Smooth muscle cell (in vitro differentiated cells): Measurements from ENCODE around the gene PRSS27. TPM values are rescaled to one million over a fixed set of nuclear protein-coding genes. Genes with fewer than 3 reads are reported as not detected.

Experiments
- DNase-seq: peaks from one replicate; lab custom pipeline; 2025; ENCODE audit not compliant: unreplicated experiment; lab: John Stamatoyannopoulos, UW
- H2AFZ ChIP-seq: fragments of 200-600 bp; sonication (generic); 2 replicates; pipeline ENCODE4 v1.6.0; 2016; ENCODE audit warnings: antibody characterized with exemption, low read depth, mild to moderate bottlenecking
- H3F3A ChIP-seq: fragments of 200-600 bp; sonication (generic); 2 replicates; pipeline ENCODE4 v1.6.0; 2017; ENCODE audit warnings: antibody characterized with exemption, low read depth
- H3K27ac ChIP-seq: fragments of 200-600 bp; sonication (generic); 2 replicates; pipeline ENCODE4 v1.5.1; 2016; ENCODE audit warnings: low read depth, mild to moderate bottlenecking
- H3K27me3 ChIP-seq: fragments of 200-600 bp; sonication (generic); 2 replicates; pipeline ENCODE4 v1.6.1; 2016; ENCODE audit warnings: low read depth, mild to moderate bottlenecking
- H3K36me3 ChIP-seq: fragments of 200-600 bp; sonication (generic); 2 replicates; pipeline ENCODE4 v1.5.1; 2016; ENCODE audit warnings: low read depth
- H3K4me1 ChIP-seq: fragments of 200-600 bp; sonication (generic); 2 replicates; pipeline ENCODE4 v1.5.1; 2016; ENCODE audit warnings: low read depth
- H3K4me2 ChIP-seq: fragments of 200-600 bp; sonication (generic); 2 replicates; pipeline ENCODE4 v1.6.0; 2016; ENCODE audit warnings: mild to moderate bottlenecking
- H3K4me3 ChIP-seq: fragments of 200-600 bp; sonication (generic); 2 replicates; pipeline ENCODE4 v1.5.1; 2016; ENCODE audit warnings: mild to moderate bottlenecking
- H3K79me2 ChIP-seq: fragments of 200-600 bp; sonication (generic); 2 replicates; pipeline ENCODE4 v1.6.0; 2016; ENCODE audit warnings: low read depth, mild to moderate bottlenecking
- H3K9ac ChIP-seq: fragments of 200-600 bp; sonication (generic); 2 replicates; pipeline ENCODE4 v1.6.0; 2016; ENCODE audit warnings: low read depth
- H3K9me3 ChIP-seq: fragments of 200-600 bp; sonication (generic); replicated peaks from 2 replicates; pipeline ENCODE4 v1.5.1; 2016; ENCODE audit warnings: low read depth
- H4K20me1 ChIP-seq: fragments of 200-600 bp; sonication (generic); 2 replicates; pipeline ENCODE4 v1.6.0; 2016; ENCODE audit warnings: low read depth
- WGBS: methylation state at CpG from one replicate; pipeline ENCODE4 v1.1.7; 2016; ENCODE audit warnings: low lambda C conversion rate; 5-methylcytosine and 5-hydroxymethylcytosine counted together
- polyA plus RNA-seq: library from polyadenylated mRNA; unstranded; fragments of >200 nt; fragmentation: Nextera tagmentation; extraction: Ambion mirVana; gene quantifications from 2 replicates; pipeline ENCODE4 v1.2.1, GENCODE V29; 2016
- total RNA-seq: library from RNA; depleted of rRNA; stranded (reverse); fragments of >200 nt; gene quantifications from 2 replicates; pipeline ENCODE4 v1.2.3, GENCODE V29; 2014
- TF ChIP-seq, protein P1 (sequence below): fragments of 200-600 bp; sonication (generic); IDR thresholded peaks from 2 replicates; pipeline ENCODE4 v1.5.1; 2017; ENCODE audit warnings: borderline replicate concordance, mild to moderate bottlenecking, antibody characterized with exemption; ENCODE audit not compliant: insufficient read depth, poor library complexity, severe bottlenecking

The PRSS27 gene
- total and polyA plus RNA-seq, 2 experiments from 2014 or later = 0.63 to 3.3 TPM

DNA sequence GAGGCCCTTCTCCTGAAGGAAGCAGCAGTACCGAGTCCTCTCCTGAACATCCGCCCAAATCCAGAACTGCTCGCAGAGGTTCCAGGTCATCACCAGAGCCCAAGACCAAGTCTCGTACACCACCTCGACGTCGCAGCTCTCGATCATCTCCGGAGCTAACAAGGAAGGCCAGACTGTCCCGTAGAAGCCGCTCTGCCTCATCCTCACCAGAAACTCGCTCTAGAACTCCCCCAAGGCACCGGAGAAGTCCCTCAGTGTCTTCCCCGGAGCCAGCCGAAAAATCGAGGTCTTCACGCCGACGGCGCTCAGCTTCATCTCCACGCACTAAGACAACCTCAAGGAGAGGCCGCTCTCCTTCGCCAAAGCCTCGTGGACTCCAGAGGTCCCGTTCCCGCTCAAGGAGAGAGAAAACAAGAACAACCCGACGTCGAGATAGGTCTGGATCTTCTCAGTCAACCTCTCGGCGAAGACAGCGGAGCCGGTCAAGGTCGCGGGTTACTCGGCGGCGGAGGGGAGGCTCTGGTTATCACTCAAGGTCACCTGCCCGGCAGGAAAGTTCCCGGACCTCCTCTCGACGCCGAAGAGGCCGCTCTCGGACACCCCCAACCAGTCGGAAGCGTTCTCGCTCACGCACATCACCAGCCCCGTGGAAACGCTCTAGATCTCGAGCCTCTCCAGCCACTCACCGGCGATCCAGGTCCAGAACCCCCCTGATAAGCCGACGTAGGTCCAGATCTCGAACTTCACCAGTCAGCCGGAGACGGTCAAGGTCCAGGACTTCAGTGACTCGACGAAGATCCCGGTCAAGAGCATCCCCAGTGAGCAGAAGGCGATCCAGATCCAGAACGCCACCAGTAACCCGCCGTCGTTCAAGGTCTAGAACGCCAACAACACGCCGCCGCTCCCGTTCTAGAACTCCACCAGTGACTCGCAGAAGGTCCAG is 45.7 kb upstream of the PRSS27 start:
- DNase-seq = no peak
- Histone ChIP-seq H3K79me2 (peaks cover 79% of the 10 kb centered on the region), H3K9me3 (no peaks in the 10 kb centered on the region), H3K9ac (no peak overlapping the region), H3K27ac (no peak overlapping the region), H3K36me3 (peaks cover 40% of the 10 kb centered on the region), H3F3A (peaks cover 21% of the 10 kb centered on the region), H4K20me1 (peaks cover 100% of the 10 kb centered on the region), H3K4me2 (no peak overlapping the region), H3K4me3 (no peak overlapping the region), H3K27me3 (no peaks in the 10 kb centered on the region), H2AFZ (no peak overlapping the region), H3K4me1 (no peaks in the 10 kb centered on the region)
- TF ChIP-seq, protein P1, sequence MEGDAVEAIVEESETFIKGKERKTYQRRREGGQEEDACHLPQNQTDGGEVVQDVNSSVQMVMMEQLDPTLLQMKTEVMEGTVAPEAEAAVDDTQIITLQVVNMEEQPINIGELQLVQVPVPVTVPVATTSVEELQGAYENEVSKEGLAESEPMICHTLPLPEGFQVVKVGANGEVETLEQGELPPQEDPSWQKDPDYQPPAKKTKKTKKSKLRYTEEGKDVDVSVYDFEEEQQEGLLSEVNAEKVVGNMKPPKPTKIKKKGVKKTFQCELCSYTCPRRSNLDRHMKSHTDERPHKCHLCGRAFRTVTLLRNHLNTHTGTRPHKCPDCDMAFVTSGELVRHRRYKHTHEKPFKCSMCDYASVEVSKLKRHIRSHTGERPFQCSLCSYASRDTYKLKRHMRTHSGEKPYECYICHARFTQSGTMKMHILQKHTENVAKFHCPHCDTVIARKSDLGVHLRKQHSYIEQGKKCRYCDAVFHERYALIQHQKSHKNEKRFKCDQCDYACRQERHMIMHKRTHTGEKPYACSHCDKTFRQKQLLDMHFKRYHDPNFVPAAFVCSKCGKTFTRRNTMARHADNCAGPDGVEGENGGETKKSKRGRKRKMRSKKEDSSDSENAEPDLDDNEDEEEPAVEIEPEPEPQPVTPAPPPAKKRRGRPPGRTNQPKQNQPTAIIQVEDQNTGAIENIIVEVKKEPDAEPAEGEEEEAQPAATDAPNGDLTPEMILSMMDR = no peak
- 98% methylated on average over 73 of the region's 73 CpGs for WGBS

DNA sequence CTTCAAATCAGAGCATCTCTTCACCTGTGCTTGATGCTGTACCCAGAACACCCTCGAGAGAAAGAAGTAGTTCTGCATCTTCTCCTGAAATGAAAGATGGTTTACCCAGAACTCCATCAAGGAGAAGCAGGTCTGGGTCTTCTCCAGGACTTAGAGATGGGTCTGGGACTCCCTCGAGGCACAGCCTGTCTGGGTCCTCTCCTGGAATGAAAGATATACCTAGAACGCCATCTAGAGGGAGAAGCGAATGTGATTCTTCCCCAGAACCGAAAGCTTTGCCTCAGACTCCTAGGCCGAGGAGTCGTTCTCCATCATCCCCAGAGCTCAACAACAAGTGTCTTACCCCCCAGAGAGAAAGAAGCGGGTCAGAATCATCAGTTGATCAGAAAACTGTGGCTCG is 44.7 kb upstream of the PRSS27 start:
- Histone ChIP-seq H2AFZ (no peak overlapping the region), H4K20me1 (peaks cover 100% of the 10 kb centered on the region), H3K4me2 (no peak overlapping the region), H3K9ac (no peak overlapping the region), H3K4me1 (no peaks in the 10 kb centered on the region), H3K27ac (no peak overlapping the region), H3K36me3 (peaks cover 50% of the 10 kb centered on the region), H3K27me3 (no peaks in the 10 kb centered on the region), H3K4me3 (no peak overlapping the region), H3F3A (peaks cover 26% of the 10 kb centered on the region), H3K9me3 (no peaks in the 10 kb centered on the region), H3K79me2 (peaks cover 90% of the 10 kb centered on the region)
- TF ChIP-seq, protein P1 = no peak
- no peak for DNase-seq
- 97% methylated on average over 9 of the region's 9 CpGs for WGBS

- H4K20me1 ChIP-seq = peaks cover 100% of the 10 kb centered on the region
- whole genome bisulfite sequencing = over 99% methylated on average over 6 of the region's 6 CpGs
Measured at GRCh38 chr16:2763173-2763572, 43.1 kb upstream of the PRSS27 start.

More at GRCh38 chr16:2763173-2763572, 43.1 kb upstream of the PRSS27 start:
- H3K79me2 ChIP-seq = peaks cover 98% of the 10 kb centered on the region
- H3K9me3 ChIP-seq = no peaks in the 10 kb centered on the region
- H3K27me3 ChIP-seq = no peaks in the 10 kb centered on the region
- no peak overlapping the region for H3K9ac ChIP-seq
- peaks cover 65% of the 10 kb centered on the region for H3K36me3 ChIP-seq
- TF ChIP-seq, protein P1 = no peak
- no peak for DNase-seq
- no peak overlapping the region for H2AFZ ChIP-seq
- H3K4me2 ChIP-seq = no peak overlapping the region
- peaks cover 34% of the 10 kb centered on the region for H3F3A ChIP-seq
- H3K4me3 ChIP-seq = no peak overlapping the region
- H3K27ac ChIP-seq = no peak overlapping the region
- no peaks in the 10 kb centered on the region for H3K4me1 ChIP-seq
